GM19463 (cell line): Measurements from ENCODE around the gene EIF5A2.

Experiments
- ATAC-seq: cut with Tn5 transposase; IDR thresholded peaks from one replicate; pipeline ENCODE4 v1.9.1; 2021; ENCODE audit warnings: mild to moderate bottlenecking, moderate library complexity; ENCODE audit not compliant: unreplicated experiment

The EIF5A2 gene

GRCh38 chr3:170862618-170863374 is 45.6 kb downstream of the EIF5A2 start:
- no peak for ATAC-seq

- ATAC-seq = no peak
These were observed 49.8 kb downstream of the EIF5A2 start for GRCh38 chr3:170858599-170858998.

GRCh38 chr3:170852324-170852723 is 56.1 kb downstream of the EIF5A2 start:
- ATAC-seq = no peak

GRCh38 chr3:170848292-170848917 is 60.0 kb downstream of the EIF5A2 start:
- no peak for ATAC-seq

GRCh38 chr3:170844377-170844776 is 64.1 kb downstream of the EIF5A2 start:
- ATAC-seq = no peak

GRCh38 chr3:170840291-170840859 is 68.1 kb downstream of the EIF5A2 start:
- ATAC-seq = no peak

GRCh38 chr3:170839518-170840100 is 68.8 kb downstream of the EIF5A2 start:
- no peak for ATAC-seq
